ENCODE results near the gene FHIT.

Gene FHIT

DNA sequence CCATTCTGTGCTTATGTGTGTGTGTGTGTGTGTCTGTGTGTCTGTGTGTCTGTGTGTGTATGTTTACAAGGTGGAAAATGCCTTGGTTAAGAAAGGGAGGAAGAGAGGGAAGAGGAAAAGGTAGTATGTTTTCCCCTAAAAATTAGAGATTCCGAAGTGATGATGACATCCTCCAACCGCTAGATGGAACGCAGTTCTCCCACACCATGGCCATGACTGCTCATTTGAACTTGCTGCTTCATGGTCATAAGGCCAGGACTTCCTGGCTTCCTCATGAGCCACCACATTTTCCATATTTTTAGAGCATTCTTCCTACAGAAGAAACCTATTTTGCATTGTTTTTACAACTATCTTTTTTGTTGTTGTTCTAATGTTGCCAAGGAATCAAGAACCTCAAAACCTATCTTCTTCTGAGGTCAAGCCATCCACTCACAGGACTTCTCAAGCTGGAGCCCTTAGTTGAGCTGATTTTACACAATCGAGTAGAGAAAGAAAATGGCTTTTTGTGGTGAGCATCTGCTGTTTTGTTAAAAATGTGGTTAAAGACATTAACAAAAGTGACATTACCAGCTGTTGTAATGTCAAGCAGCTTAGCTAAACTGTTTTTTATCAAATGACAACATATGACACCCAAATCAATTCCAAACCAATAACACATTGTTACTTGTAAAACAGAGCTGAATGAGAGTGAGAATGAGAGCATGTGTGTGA, 1091.0 kb downstream of the FHIT start:
- no peak overlapping the region for H3K4me3 ChIP-seq (ENCODE audit: low read depth, low read length)
- TF ChIP-seq, protein P1, sequence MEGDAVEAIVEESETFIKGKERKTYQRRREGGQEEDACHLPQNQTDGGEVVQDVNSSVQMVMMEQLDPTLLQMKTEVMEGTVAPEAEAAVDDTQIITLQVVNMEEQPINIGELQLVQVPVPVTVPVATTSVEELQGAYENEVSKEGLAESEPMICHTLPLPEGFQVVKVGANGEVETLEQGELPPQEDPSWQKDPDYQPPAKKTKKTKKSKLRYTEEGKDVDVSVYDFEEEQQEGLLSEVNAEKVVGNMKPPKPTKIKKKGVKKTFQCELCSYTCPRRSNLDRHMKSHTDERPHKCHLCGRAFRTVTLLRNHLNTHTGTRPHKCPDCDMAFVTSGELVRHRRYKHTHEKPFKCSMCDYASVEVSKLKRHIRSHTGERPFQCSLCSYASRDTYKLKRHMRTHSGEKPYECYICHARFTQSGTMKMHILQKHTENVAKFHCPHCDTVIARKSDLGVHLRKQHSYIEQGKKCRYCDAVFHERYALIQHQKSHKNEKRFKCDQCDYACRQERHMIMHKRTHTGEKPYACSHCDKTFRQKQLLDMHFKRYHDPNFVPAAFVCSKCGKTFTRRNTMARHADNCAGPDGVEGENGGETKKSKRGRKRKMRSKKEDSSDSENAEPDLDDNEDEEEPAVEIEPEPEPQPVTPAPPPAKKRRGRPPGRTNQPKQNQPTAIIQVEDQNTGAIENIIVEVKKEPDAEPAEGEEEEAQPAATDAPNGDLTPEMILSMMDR (IDR thresholded peaks at IDR 0.05; ENCODE audit: low read depth, low read length) = no peak

DNA sequence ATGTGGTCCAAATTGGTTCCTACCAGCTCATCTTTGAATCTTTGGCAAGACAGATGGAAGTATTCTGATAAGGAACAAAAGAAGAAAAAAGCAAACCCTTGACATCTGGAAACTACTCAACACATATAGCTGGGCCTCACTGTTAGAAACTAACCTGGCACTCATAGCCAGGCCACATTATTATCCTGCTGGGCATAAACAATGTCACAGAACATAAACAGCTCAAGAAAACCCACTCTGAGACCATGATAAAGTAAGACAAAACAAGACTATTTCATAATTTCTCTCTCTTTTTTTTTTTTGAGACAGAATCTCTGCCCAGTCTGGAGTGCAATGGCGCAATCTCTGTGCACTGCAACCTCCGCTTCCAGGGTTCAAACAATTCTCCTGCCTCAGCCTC, 1093.2 kb downstream of the FHIT start:
- TF ChIP-seq, protein P1 (IDR thresholded peaks at IDR 0.05; ENCODE audit: low read depth, low read length) = no peak
- no peak overlapping the region for H3K4me3 ChIP-seq (ENCODE audit: low read depth, low read length)

DNA sequence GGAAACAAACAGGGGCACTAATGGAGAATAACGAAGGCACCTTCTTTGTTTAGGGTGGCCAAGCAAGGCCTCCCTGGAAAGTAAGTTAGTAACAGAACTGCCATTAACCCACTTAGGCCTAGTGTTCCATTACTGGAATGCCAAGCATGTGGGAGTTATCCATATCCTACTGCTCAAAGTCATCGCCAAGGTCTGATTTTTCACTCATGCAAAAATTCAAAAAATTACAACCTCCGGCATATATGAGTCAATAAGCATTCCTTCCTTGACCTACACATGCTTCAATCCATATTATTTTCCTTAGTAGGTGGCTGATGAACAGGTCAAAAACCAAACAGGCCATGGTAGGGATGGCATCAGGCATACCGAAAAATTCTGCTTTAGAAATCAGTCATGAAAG, 1097.2 kb downstream of the FHIT start:
- H3K4me3 ChIP-seq (ENCODE audit: low read depth, low read length) = no peak overlapping the region
- TF ChIP-seq, protein P1 (IDR thresholded peaks at IDR 0.05; ENCODE audit: low read depth, low read length) = no peak

DNA sequence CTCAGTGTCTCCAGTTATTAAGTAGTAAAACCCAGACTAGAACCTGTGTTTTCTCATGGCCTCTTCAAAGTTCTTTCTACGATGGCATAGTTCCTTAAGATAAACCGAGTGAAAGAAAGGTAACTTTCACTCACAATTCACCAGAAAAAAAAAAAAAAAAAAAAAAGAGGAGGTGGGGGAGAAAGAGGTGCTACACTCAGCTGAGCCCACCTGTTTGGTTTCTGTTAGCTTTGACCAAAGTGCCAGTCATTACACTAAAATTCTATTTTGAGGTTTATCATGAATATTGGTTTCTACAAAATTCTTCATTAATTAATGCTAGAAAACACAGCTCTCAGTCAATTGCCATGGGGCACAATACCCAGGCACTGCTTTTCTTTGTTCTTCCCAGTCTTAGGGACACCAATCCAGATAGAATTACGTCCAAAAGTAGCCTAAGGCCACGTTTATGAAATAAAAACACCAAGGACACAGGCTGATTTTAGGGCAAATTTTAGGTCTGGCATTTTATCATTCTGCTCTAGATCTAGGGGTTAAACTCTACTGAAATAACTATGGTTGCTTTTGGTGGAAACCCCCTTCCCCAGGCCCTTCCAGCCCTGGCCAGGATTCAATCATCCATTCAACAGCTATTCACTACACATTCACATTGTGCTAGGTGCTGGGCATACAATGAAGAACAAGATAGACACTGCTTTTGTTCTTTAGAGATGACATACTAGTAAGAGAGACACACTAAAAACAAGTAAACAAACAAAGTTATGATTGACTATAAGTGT, 1097.8 kb downstream of the FHIT start:
- H3K4me3 ChIP-seq (ENCODE audit: low read depth, low read length) = no peak overlapping the region
- TF ChIP-seq, protein P1 (IDR thresholded peaks at IDR 0.05; ENCODE audit: low read depth, low read length) = no peak

DNA sequence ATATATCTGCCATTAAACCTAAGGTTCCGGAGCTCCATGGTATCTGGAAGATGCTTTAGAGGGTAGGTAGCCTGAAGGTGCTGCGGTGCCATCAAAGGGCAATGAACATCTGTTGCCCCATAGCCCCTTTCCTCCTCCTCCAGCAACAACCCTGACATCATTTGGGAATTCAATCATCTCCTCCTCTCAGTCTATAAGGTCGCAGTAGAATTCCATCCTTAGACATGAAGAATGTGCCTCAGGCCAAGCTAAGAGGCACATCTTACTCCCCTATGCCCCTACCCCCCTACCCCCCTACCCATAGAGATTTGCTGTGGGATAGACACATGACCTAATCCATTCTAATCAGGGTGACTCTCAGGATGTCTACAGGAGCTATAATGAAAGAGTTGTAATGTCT, 1101.8 kb downstream of the FHIT start:
- TF ChIP-seq, protein P1 (IDR thresholded peaks at IDR 0.05; ENCODE audit: low read depth, low read length) = no peak
- H3K4me3 ChIP-seq (ENCODE audit: low read depth, low read length) = no peak overlapping the region

DNA sequence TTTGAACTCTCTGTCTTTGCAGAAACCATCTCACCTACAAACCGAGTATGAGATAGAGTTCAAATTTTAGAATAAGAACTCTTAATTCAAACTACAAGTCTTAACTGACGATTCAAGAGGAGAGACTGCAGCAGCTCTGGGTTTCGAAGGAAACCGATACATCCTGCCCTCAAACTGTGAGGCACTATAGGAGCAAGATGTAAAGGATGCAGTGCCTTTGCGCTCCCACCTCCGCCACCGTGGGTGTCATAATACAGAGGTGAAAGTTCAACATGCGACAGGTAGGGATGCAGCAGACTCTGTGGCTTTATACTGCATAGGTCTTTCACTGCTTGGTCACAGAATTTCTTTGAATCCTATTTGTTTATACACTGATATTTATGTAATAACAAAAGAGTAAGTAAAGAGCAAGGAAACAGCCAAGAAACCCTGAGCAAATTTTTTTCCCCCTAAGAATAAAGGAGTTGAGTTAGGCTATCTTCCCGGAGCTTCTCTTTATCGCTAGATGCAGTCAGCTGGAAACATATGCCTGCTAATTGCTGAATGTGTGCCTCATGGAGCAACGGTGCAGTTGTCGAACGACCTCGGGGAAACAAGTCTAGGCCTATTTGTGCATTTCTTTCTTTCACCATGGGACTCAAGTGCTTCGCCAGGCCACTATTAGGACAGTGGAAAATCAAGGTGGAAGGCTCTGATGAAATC, 1103.9 kb downstream of the FHIT start:
- no peak overlapping the region for H3K4me3 ChIP-seq (ENCODE audit: low read depth, low read length)
- TF ChIP-seq, protein P1 (IDR thresholded peaks at IDR 0.05; ENCODE audit: low read depth, low read length) = no peak

DNA sequence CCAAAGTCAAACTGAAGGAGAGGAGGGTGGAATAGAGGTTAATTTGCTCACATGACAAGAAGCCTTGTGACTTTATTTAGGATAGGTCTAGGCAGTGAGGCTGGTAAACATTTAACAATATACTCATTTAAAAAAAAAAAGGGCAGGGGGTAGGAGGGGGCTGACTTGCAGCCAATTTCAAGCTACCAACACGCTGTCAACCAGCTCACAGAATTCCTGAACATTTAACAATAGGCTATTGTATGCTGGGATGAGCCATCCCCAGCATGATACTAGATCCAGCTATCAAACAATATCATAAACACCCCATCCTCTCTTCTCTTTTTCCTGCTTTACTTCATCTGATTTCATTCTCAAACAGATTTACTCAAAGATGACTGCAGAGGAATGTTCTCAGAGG, 1105.1 kb downstream of the FHIT start:
- no peak overlapping the region for H3K4me3 ChIP-seq (ENCODE audit: low read depth, low read length)
- TF ChIP-seq, protein P1 (IDR thresholded peaks at IDR 0.05; ENCODE audit: low read depth, low read length) = no peak
